Esophagus mucosa (tissue), 1 donor: ENCODE data around the gene TFDP2. TPM values are rescaled to one million over a fixed set of nuclear protein-coding genes. Genes with fewer than 3 reads are reported as not detected.
"Not testable (repeated sequence)": the region's sequence is repeated elsewhere in the genome, so short reads cannot be mapped to it uniquely, and the experiment has no call there.

ENCODE experiments used
- ATAC-seq: fragments of 200-7000 bp; cut with Tn5 transposase; one replicate; pipeline ENCODE4 v1.9.1; 2020
- total RNA-seq: library from RNA; stranded (reverse); gene quantifications from one replicate; pipeline ENCODE4 v1.2.4, GENCODE V29; 2023
- donor health status: DM: yes; HTN: yes; CAD: no.

TFDP2 gene
- total RNA-seq, 1 donor from 2014 or later = 20.8 TPM

- ATAC-seq = no peak
Observed at GRCh38 chr3:142019794-142020320, 129.5 kb downstream of the TFDP2 start.

DNA sequence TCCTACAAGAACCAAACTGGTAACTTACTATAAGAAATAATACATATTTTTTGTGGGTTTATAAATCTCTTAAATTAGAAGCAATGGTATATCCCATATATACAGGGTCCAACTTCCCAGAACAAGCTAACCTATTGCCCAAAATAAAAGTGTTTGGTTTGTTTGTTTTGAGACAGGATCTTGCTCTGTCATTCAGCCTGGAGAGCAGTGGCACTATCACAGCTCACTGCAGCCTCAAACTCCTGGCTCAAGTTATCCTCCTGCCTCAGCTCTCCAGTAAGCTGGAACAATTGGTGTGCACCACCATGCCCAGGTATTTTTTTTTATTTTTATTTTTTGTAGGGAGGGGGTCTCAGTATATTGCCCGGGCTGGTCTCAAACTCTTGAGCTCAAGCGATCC is 135.4 kb downstream of the TFDP2 start:
- no peak for ATAC-seq

- no peak for ATAC-seq
Observed at GRCh38 chr3:142013326-142013980, 135.9 kb downstream of the TFDP2 start.

DNA sequence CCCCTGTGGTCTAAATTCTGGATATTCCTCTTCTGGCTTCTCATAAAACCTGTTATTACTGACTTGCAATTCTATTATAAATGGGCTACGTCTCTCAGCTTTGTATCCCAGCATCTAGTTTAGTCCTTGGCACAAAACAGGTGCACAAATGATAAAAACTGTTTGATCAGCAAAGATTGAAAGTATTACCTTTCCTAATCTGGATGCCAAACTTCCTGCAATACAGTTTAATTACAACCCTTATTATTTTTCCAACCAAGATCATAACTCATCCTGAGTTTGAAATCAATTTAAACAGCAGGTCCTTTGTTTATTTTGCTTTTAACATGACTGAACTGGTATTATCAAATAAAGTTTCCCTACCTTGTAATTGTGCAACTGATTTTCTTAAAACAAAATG is 140.3 kb downstream of the TFDP2 start:
- no peak for ATAC-seq

GRCh38 chr3:142007710-142008399 is 141.5 kb downstream of the TFDP2 start:
- no peak for ATAC-seq

DNA sequence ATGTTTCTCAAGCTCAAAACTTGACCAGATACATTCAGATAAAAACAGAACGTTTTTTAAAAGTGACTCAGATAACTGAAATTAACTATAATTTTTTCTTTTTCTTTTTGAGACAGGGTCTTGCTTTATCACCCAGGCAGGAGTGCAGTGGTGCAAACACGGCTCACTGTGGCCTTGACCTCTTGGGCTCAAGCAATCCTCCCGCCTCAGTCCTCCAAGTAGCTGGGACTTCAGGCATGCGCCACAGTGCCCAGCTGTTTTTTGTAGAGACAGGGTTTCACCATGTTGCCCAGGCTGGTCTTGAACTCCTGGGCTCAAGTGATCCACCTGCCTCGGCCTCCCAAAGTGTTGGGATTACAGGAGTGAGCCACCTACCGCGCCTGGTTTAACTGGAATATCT is 144.4 kb downstream of the TFDP2 start:
- ATAC-seq = not testable (repeated sequence)

DNA sequence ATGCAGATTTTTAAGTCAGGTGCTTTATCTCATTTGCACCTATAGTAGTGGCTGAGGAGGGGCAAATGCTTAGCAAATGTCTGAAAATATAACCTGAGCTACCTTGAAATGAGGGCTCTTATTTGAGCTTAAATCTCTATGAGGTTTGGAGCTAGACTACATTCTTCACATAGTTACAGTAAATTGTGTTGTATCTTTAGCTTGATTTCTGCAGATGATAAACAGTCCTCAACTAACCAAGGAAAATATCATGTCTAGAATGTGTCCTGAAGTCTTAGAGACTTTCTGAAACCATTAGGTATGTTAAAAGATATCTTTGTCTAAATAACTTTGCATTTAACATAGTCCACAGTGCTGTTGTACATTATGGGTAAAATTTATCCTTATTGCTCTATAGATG is 145.3 kb downstream of the TFDP2 start:
- ATAC-seq = no peak

GRCh38 chr3:142003291-142003690 is 146.1 kb downstream of the TFDP2 start:
- no peak for ATAC-seq

DNA sequence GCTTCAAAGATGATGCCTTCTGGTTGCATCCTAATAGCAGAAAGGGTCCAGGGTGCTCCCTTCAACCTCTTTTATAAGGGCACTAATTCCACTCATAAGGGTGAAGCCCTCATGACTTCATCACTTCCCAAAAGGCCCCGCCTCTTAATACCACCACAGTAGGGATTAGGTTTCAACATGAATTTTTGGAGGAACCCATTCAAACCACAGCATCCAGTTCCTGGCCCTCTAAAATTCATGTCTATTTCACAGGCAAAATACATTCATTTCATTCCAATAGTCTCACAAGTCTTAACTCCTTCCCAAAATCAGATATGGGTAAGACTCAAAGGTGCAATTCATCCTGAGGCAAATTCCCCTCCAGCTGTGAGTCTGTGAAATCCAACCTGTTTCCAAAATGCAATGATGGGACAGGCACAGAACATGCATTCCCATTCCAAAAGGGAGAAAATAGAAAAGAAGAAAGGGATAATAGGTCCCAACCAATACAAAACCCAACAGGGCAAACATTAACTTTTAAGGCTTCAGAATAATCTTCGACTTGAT is 148.9 kb downstream of the TFDP2 start:
- no peak for ATAC-seq

GRCh38 chr3:141998669-141999290 is 150.6 kb downstream of the TFDP2 start:
- no peak for ATAC-seq

GRCh38 chr3:141996437-141996836 is 152.9 kb downstream of the TFDP2 start:
- peak; percentile 63 for ATAC-seq

DNA sequence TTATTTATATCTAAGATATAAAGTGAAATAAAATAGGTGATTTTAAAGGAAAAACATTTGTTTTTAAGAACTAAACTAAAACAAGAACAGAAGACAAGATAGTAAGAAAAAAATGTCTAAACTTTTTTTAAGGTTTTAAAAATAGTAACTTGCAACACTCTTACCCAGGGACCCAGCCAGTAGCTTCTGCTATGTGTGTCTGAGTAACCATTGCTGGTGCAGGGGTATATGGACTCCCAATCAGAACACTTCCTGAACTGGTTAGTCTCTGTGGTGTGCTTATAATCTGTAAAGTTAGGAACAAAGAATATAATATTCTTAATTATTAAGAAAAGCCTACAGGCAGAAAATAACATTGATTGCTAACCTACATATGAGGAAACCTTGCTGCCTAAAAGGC is 154.5 kb downstream of the TFDP2 start:
- no peak for ATAC-seq

DNA sequence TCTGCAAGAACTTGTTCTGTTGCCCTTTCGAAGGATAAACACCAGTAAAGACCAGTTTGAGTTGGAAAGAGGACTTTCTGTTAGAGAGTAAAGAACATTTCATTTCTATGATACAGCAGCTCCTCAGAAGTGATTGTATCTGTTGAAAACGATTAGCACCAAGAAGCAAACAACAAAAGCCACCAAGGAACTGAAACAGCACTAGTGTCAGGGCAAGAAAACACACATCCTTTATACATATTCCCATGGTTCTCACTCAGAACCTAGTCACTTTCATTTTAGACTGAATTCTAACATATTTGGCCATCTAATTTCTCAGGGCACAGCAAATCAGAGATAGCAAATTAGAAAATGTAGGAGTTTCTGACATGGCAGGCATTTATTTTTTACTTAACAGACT is 156.8 kb downstream of the TFDP2 start:
- no peak for ATAC-seq

- ATAC-seq = peak; percentile 52
Observed at GRCh38 chr3:141986548-141987107, 162.7 kb downstream of the TFDP2 start.

- no peak for ATAC-seq
Observed at GRCh38 chr3:141981084-141981483, 168.3 kb downstream of the TFDP2 start.

- peak; percentile 61 for ATAC-seq
Observed at GRCh38 chr3:141979050-141979671, 170.2 kb downstream of the TFDP2 start.

- not testable (repeated sequence) for ATAC-seq
Observed at GRCh38 chr3:141974777-141975176, 174.6 kb downstream of the TFDP2 start.

- ATAC-seq = peak; percentile 81
Observed at GRCh38 chr3:141972399-141972798, 176.9 kb downstream of the TFDP2 start.

GRCh38 chr3:141971571-141971970 is 177.8 kb downstream of the TFDP2 start:
- ATAC-seq = no peak

GRCh38 chr3:141969711-141970110 is 179.6 kb downstream of the TFDP2 start:
- no peak for ATAC-seq

DNA sequence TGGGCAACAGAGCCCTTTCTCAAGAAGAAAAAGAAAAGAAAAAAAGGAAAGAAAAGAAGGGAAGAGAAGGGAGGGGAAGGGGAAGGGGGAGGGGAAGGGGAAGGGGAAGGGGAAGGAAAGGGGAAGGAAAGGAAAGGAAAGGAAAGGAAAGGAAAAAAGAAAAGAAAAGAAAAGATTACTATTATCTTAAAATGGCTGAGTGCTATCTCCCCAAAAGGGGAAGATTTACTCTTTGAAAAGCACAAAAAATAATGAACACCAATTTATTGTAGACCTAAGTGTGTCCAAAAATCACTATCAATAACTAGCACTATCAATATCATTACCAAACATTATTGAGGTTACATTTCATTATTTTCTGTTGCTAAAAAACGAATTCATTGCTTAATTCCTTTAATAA is 183.9 kb downstream of the TFDP2 start:
- no peak for ATAC-seq

- ATAC-seq = no peak
Observed at GRCh38 chr3:141963301-141963700, 186.0 kb downstream of the TFDP2 start.

- ATAC-seq = no peak
Observed at GRCh38 chr3:141960731-141961130, 188.6 kb downstream of the TFDP2 start.
